ENCODE data around the gene ELMOD2.
"Not testable (repeated sequence)": the region's sequence is repeated elsewhere in the genome, so short reads cannot be mapped to it uniquely, and the experiment has no call there.

The ELMOD2 gene

GRCh38 chr4:140523857-140524742 lies at the start of gene ELMOD2:
Gene ELMOD2 (plus strand): TSS chr4:140524168. CDS start chr4:140525429, 1,261 bp downstream.
- peak; percentile 84 for DNase-seq

- no peak for DNase-seq
Measured at GRCh38 chr4:140483445-140483844, 40.5 kb upstream of the ELMOD2 start.

GRCh38 chr4:140485939-140486338 lies 38.0 kb upstream of the ELMOD2 start:
- no peak for DNase-seq

GRCh38 chr4:140497405-140497746 lies 26.6 kb upstream of the ELMOD2 start:
- DNase-seq: no peak

GRCh38 chr4:140497747-140498636 lies 26.0 kb upstream of the ELMOD2 start, which contains the start of gene MGAT4D:
Gene MGAT4D (minus strand): TSS chr4:140498293. CDS start chr4:140498222, 71 bp downstream.
- DNase-seq: no peak

- no peak for DNase-seq
Measured at GRCh38 chr4:140499391-140499790, 24.6 kb upstream of the ELMOD2 start.

- DNase-seq: no peak
Measured at GRCh38 chr4:140504261-140504660, 19.7 kb upstream of the ELMOD2 start.

- DNase-seq: not testable (repeated sequence)
Measured at GRCh38 chr4:140513765-140514164, 10.2 kb upstream of the ELMOD2 start.

GRCh38 chr4:140515423-140515822 lies 8.5 kb upstream of the ELMOD2 start:
- no peak for DNase-seq

- no peak for DNase-seq
Measured at GRCh38 chr4:140523370-140523856, 555 bp upstream of the ELMOD2 start.

- no peak for DNase-seq
Measured at GRCh38 chr4:140529434-140529833, 5.5 kb downstream of the ELMOD2 start.

- no peak for DNase-seq
Measured at GRCh38 chr4:140533951-140534480, 10.0 kb downstream of the ELMOD2 start.

GRCh38 chr4:140556372-140557085 lies 32.6 kb downstream of the ELMOD2 start:
- DNase-seq: no peak

GRCh38 chr4:140557831-140558435 lies 34.0 kb downstream of the ELMOD2 start:
- no peak for DNase-seq

GRCh38 chr4:140559696-140560095 lies 35.7 kb downstream of the ELMOD2 start:
- no peak for DNase-seq

GRCh38 chr4:140568507-140569306 lies 44.7 kb downstream of the ELMOD2 start, which contains the start of gene UCP1:
Gene UCP1 (minus strand): TSS chr4:140568961. CDS start chr4:140568729, 232 bp downstream.
- no peak for DNase-seq

GRCh38 chr4:140569307-140569638 lies 45.3 kb downstream of the ELMOD2 start:
- DNase-seq: no peak

GRCh38 chr4:140571620-140572019 lies 47.7 kb downstream of the ELMOD2 start:
- DNase-seq: no peak

- DNase-seq: no peak
Measured at GRCh38 chr4:140575489-140575888, 51.5 kb downstream of the ELMOD2 start.

- DNase-seq: peak; percentile 8
Measured at GRCh38 chr4:140579278-140579677, 55.3 kb downstream of the ELMOD2 start.

- DNase-seq: no peak
Measured at GRCh38 chr4:140581078-140581477, 57.1 kb downstream of the ELMOD2 start.
